Lower leg skin (tissue), 4 donors: ENCODE measurements around the gene PRDM13. TPM values are rescaled to one million over a fixed set of nuclear protein-coding genes. Genes with fewer than 3 reads are reported as not detected.
"Not testable (repeated sequence)": the region's sequence is repeated elsewhere in the genome, so short reads cannot be mapped to it uniquely, and the experiment has no call there.

ENCODE experiments used
- DNase-seq, 2 donors: peaks; one replicate each; pipeline ENCODE4 v3.0.0-alpha.2; 2019; ENCODE audit warnings: low spot score in 2 of 2
- H3K4me3 ChIP-seq: fragments of 200-600 bp; sonication (generic); 2 replicates; pipeline ENCODE4 v1.5.1; 2017; ENCODE audit warnings: mild to moderate bottlenecking, low read depth; ENCODE audit not compliant: poor library complexity, severe bottlenecking
- CTCF ChIP-seq, 3 donors: fragments of 450-650 bp; IDR thresholded peaks; one replicate each; pipeline ENCODE4 v1.5.1; 2016; ENCODE audit warnings: antibody characterized with exemption in 3 of 3, mild to moderate bottlenecking in 3 of 3, moderate library complexity in 2 of 3
- POLR2A ChIP-seq, 2 donors: fragments of 450-650 bp; IDR thresholded peaks; one replicate each; pipeline ENCODE4 v1.6.1; 2016 to 2017; ENCODE audit warnings: antibody characterized with exemption in 2 of 2, mild to moderate bottlenecking in 1 of 2, moderate library complexity in 1 of 2
- WGBS, 2 donors: methylation state at CpG; one replicate each; pipeline ENCODE4 v1.1.5; 2018; 5-methylcytosine and 5-hydroxymethylcytosine counted together
- intact Hi-C: fragments of 100-400 bp; cut with DNase I; formaldehyde crosslinking; loops from one replicate; pipeline ENCODE4 v1.15.0; 2023; ENCODE audit warnings: low total_unique reads
- total RNA-seq, 4 donors: library from RNA; depleted of rRNA; stranded (reverse); fragments of >200 nt; gene quantifications; one replicate each; pipeline ENCODE4 v1.1.0, GENCODE V29; 2016

The PRDM13 gene
- total RNA-seq, 4 donors from 2014 or later, result 0.10 TPM; not detected in 3

GRCh38 chr6:99589290-99589672, 17.4 kb upstream of the PRDM13 start:
- peak in 1 of 2 donors; percentile 87 for DNase-seq
- peak overlapping the region; percentile 5 for H3K4me3 ChIP-seq
- TF ChIP-seq CTCF (IDR thresholded peaks at IDR 0.05) (no peak), POLR2A (IDR thresholded peaks at IDR 0.05) (no peak)
- 9% methylated on average over 21 of the region's 21 CpGs for WGBS, 2 donors
- intact Hi-C loops, result no loop called here

GRCh38 chr6:99589907-99590493, 16.6 kb upstream of the PRDM13 start:
- no peak for DNase-seq
- WGBS, 2 donors, result 50 to 63% methylated on average over 10 of the region's 10 CpGs
- H3K4me3 ChIP-seq, result no peak overlapping the region
- TF ChIP-seq CTCF (IDR thresholded peaks at IDR 0.05), result no peak
- TF ChIP-seq POLR2A (IDR thresholded peaks at IDR 0.05), result no peak
- intact Hi-C loops, result no loop called here

- peak in 1 of 2 donors; percentile 81 for DNase-seq
- WGBS, 2 donors, result 7 to 11% methylated on average over 30 to 51 of the region's 63 CpGs
- H3K4me3 ChIP-seq, result no peak overlapping the region
- intact Hi-C loops, result no loop called here
- no peak for TF ChIP-seq CTCF (IDR thresholded peaks at IDR 0.05)
- no peak for TF ChIP-seq POLR2A (IDR thresholded peaks at IDR 0.05)
Measured at GRCh38 chr6:99590728-99591672, 15.6 kb upstream of the PRDM13 start.

DNA sequence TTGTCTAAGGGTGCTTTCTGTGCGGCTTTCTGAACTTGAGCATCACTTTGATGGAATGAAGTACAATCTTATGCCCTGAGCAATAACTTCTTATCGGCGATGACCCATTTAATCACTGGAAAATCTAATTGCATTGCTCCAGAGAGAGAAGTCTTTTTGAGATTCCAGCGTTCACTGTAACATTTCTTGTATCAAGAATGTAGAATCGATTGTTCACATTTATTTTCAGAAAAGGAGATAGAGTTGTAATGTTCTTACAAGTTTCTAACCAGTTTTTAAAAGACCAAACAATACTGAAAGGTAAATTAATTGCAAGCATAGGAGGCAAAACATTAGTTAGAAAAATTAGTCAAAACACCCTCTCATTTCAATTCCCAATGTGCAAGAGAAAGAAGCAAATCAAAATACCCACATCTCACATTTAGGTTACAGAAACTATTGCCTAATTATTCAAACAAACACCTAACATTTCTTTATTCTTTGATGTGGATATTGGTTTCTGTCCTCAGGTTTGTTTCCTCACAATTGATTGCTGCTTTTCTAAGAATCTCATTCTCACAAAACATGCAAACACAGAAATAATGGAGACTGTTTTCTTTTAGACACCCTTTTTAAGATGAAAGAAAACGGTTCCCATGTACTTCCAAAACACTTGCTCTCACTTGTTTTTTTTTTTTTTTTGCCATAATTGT, 14.8 kb upstream of the PRDM13 start:
- WGBS, 2 donors, result 31 to 40% methylated on average over 6 of the region's 6 CpGs
- no peak overlapping the region for H3K4me3 ChIP-seq
- DNase-seq, result no peak
- intact Hi-C loops, result no loop called here
- TF ChIP-seq CTCF (IDR thresholded peaks at IDR 0.05) (no peak), POLR2A (IDR thresholded peaks at IDR 0.05) (no peak)

DNA sequence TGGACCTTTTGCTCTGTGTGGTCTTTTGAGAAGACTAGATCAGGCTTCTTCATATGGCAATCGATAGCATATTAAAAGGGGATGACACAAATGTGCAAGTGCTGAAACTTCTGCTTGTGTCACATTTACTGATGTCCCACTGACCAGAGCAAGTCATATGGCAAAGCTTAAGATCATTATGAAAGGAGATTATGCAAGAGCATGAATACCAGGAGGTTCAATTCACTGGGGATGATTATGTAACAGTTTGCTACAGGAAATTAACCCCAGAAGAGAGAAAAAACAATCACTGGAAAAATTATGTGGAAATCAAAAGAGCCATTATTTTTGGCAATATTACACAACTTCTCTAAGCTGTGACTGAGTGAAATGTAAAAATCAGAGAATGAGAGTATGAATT, 13.7 kb upstream of the PRDM13 start:
- DNase-seq, result no peak
- WGBS, 2 donors, result 33 to 54% methylated on average over 1 of the region's 1 CpG
- TF ChIP-seq CTCF (IDR thresholded peaks at IDR 0.05), result no peak
- TF ChIP-seq POLR2A (IDR thresholded peaks at IDR 0.05), result no peak
- intact Hi-C loops, result no loop called here
- no peak overlapping the region for H3K4me3 ChIP-seq

- DNase-seq, H3K4me3 ChIP-seq, intact Hi-C loops: not testable (repeated sequence)
- 78 to 86% methylated on average over 8 of the region's 8 CpGs for WGBS, 2 donors
Measured at GRCh38 chr6:99594696-99595095, 11.9 kb upstream of the PRDM13 start.
